ENCODE results near the gene SLC44A4. TPM values are rescaled to one million over a fixed set of nuclear protein-coding genes. Genes with fewer than 3 reads are reported as not detected.

The SLC44A4 gene
- total RNA-seq = 10 to 100 TPM in 1 of 2 donors, 1 to 10 TPM in 1; 7.3 to 19.2 TPM

DNA sequence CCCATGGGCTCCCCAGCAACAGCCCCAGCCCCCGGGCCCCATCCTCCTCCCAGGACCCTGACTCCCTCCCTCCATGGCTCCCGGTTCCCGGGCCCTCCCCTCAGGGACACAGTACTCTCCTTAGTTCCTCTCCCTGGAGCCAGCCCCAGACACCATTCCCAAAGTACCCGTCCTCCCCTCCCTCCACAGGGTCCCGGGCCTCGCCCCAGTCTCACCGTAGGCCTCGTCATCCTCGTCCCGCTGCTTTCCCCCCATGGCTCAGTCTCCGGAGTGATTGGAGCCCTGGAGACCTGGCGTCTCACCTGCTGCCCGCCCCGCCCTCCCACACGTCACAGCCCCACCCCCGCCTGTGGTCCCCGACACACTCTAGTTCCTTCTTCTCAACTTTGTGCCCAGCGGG lies at the start of gene SLC44A4:
TSS of gene SLC44A4 (minus strand) at position 272 of the 400 bp plus-strand sequence. CDS start at position 255, 17 bp downstream.
- Histone ChIP-seq H3K9me3 (no peaks in the 10 kb centered on the region), H3K27ac (peak within 1 kb of the TSS; percentile 61 to 79 (median 74)), H3K4me1 (peaks cover 20% of the 10 kb centered on the region), H3K4me3 (no peak within 1 kb of the TSS), H3K36me3 (replicated peaks in 1 of 2; ENCODE audit: insufficient read depth in 1 of 2, low read depth in 2 of 2) (peaks cover 5 to 21% of the 10 kb centered on the region in 2 donors), H3K27me3 (no peaks in the 10 kb centered on the region)
- DNase-seq (peak in 2 of 4 donors; percentile 47 to 63), ATAC-seq (peak; percentile 59)
- peak in 1 of 3 donors; percentile 26 for TF ChIP-seq POLR2A (IDR thresholded peaks at IDR 0.05)
- TF ChIP-seq, protein P1, sequence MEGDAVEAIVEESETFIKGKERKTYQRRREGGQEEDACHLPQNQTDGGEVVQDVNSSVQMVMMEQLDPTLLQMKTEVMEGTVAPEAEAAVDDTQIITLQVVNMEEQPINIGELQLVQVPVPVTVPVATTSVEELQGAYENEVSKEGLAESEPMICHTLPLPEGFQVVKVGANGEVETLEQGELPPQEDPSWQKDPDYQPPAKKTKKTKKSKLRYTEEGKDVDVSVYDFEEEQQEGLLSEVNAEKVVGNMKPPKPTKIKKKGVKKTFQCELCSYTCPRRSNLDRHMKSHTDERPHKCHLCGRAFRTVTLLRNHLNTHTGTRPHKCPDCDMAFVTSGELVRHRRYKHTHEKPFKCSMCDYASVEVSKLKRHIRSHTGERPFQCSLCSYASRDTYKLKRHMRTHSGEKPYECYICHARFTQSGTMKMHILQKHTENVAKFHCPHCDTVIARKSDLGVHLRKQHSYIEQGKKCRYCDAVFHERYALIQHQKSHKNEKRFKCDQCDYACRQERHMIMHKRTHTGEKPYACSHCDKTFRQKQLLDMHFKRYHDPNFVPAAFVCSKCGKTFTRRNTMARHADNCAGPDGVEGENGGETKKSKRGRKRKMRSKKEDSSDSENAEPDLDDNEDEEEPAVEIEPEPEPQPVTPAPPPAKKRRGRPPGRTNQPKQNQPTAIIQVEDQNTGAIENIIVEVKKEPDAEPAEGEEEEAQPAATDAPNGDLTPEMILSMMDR (IDR thresholded peaks at IDR 0.05) = no peak
- intact Hi-C loops (cut with DNase I) = no loop called here
- 49 to 52% methylated on average over 13 to 18 of the region's 18 CpGs for WGBS, 2 donors

DNA sequence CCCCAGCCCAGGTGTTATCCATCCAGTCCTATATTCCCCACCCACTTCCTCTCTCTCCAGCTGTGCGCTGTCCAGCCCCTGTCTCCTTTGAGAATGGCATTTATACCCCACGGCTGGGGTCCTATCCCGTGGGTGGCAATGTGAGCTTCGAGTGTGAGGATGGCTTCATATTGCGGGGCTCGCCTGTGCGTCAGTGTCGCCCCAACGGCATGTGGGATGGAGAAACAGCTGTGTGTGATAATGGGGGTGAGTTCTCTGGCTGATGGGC lies 49.8 kb upstream of the SLC44A4 start:
- Histone ChIP-seq H3K36me3 (replicated peaks in 1 of 2; ENCODE audit: insufficient read depth in 1 of 2, low read depth in 2 of 2) (no peaks in the 10 kb centered on the region), H3K9me3 (no peaks in the 10 kb centered on the region), H3K27ac (no peak overlapping the region), H3K27me3 (no peaks in the 10 kb centered on the region), H3K4me3 (no peak overlapping the region), H3K4me1 (no peaks in the 10 kb centered on the region)
- 68 to 71% methylated on average over 9 of the region's 9 CpGs for WGBS, 2 donors
- intact Hi-C loops (cut with DNase I) = no loop called here
- DNase-seq (no peak), ATAC-seq (no peak)
- no peak for TF ChIP-seq POLR2A (IDR thresholded peaks at IDR 0.05)
- TF ChIP-seq, protein P1 (IDR thresholded peaks at IDR 0.05) = no peak

DNA sequence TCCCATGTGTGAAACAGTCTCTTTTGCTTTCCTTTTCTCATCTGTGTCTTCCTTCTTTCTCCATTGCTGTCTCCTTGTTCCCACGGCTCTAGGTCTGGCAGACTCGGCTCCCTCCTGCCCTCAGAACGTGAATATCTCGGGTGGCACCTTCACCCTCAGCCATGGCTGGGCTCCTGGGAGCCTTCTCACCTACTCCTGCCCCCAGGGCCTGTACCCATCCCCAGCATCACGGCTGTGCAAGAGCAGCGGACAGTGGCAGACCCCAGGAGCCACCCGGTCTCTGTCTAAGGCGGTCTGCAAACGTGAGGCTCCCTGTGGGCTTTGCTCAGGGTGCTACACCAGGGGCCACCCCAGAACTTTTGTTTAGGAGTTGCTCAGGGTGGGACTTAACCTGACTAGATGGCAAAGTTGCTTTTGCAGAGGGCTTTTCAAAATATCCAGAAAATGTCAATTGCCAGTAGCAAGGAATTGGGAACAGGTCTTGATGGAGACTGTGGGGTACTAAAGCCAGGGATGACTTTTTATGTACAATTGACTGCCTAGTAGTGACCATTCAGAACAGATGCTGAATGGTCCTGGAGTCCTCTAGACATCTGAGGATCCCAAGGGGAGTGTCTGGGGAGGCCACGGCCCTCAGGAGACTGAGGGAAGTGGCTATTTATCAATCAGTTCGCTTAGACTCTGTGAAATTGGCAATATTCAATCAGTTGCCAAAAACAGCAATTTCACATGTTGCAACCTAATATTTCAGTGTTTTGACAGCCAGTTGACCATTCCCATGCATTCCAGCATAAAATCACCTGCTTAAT lies 49.3 kb upstream of the SLC44A4 start:
- ATAC-seq (no peak), DNase-seq (no peak)
- 62 to 64% methylated on average over 11 of the region's 11 CpGs for WGBS, 2 donors
- no peaks in the 10 kb centered on the region for H3K9me3 ChIP-seq
- intact Hi-C loops (cut with DNase I) = no loop called here
- H3K4me3 ChIP-seq = no peak overlapping the region
- H3K27ac ChIP-seq = no peak overlapping the region
- no peaks in the 10 kb centered on the region for H3K27me3 ChIP-seq
- TF ChIP-seq, protein P1 (IDR thresholded peaks at IDR 0.05) = no peak
- TF ChIP-seq POLR2A (IDR thresholded peaks at IDR 0.05) = no peak
- H3K36me3 ChIP-seq (replicated peaks in 1 of 2; ENCODE audit: insufficient read depth in 1 of 2, low read depth in 2 of 2) = no peaks in the 10 kb centered on the region
- no peaks in the 10 kb centered on the region for H3K4me1 ChIP-seq

DNA sequence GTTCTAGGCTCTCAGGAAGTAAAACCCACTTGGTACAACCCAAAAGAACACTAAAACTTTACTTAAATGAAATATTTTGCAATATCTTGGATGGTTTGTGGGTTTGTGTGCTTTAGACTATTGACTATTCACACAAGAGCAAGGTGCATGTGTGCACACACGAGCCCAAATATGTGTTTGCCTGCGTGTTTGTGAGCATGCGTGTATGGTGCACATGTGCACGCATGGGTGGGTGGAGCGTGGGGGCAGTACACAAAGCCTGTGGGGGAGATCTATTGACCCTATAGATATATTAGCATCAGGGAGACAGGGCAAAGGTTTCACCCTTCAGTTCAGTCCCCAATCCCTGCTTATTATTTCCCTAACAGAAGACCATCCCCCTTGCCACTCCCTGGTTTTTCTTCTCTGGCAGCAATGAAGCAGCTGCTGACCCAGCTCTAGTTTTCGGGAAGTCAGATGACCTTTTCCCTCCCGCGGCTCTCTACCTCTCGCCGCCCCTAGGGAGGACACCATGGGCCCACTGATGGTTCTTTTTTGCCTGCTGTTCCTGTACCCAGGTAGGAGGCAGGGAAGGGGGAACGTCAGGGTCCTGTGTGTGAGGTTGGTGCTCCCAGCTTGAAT lies 48.6 kb upstream of the SLC44A4 start, which contains the start of gene C2:
TSS of gene C2 (plus strand) at position 476 of the 621 bp plus-strand sequence. CDS start at position 512, 36 bp downstream.
- no peak for ATAC-seq
- Histone ChIP-seq H3K27ac (no peak within 1 kb of the TSS), H3K4me3 (no peak within 1 kb of the TSS), H3K36me3 (replicated peaks in 1 of 2; ENCODE audit: insufficient read depth in 1 of 2, low read depth in 2 of 2) (no peaks in the 10 kb centered on the region), H3K4me1 (no peaks in the 10 kb centered on the region), H3K27me3 (no peaks in the 10 kb centered on the region), H3K9me3 (no peaks in the 10 kb centered on the region)
- TF ChIP-seq, protein P1 (IDR thresholded peaks at IDR 0.05) = no peak
- no peak for TF ChIP-seq POLR2A (IDR thresholded peaks at IDR 0.05)
- 49 to 69% methylated on average over 11 of the region's 11 CpGs for WGBS, 2 donors
- intact Hi-C loops (cut with DNase I) = no loop called here
- no peak for DNase-seq
